HG03175 (cell line): ENCODE measurements around the gene ITGA3.
"Not testable (repeated sequence)": the region's sequence is repeated elsewhere in the genome, so short reads cannot be mapped to it uniquely, and the experiment has no call there.

Source experiments
- ATAC-seq: cut with Tn5 transposase; IDR thresholded peaks from one replicate; pipeline ENCODE4 v1.9.1; 2021; ENCODE audit warnings: mild to moderate bottlenecking, moderate library complexity; ENCODE audit not compliant: unreplicated experiment

Gene ITGA3

DNA sequence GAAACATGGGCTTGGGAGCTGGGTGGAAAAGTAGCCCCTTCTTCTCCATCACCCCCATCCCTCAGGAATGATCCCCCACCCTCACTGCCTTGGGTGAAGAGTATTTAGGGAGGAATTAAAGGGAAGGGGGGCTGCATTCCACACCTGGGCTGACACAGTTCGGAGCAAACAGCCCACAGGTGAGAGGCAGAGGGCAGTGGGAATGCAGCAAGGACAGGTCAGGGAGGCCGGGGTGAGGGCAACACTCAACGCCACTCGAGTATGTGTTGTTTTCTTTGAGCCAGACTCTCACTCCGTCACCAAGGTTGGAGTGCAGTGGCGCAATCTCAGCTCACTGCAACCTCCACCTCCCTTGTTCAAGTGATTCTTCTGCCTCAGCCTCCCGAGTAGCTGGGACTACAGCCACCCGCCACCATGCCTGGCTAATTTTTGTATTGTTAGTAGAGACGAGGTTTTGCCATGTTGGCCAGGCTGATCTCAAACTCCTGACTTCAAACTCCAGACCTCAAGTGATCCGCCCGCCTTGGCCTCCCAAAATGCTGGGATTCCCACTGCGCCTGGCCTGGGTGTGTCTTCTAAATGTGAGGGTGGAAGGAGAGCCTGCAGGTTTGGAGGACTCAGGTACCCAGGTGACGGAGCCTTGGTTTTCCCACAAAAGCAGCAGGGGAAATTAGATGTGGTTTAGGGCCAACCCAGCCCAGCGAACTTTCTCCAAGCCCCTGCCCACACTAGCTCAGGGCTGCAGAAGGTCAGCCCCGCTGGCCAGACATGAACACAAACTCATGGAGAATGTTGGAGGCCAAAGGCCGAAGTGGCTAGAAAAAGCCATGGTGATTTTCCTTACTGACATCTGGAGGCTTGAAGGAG is 21.2 kb upstream of the ITGA3 start:
- ATAC-seq: no peak

DNA sequence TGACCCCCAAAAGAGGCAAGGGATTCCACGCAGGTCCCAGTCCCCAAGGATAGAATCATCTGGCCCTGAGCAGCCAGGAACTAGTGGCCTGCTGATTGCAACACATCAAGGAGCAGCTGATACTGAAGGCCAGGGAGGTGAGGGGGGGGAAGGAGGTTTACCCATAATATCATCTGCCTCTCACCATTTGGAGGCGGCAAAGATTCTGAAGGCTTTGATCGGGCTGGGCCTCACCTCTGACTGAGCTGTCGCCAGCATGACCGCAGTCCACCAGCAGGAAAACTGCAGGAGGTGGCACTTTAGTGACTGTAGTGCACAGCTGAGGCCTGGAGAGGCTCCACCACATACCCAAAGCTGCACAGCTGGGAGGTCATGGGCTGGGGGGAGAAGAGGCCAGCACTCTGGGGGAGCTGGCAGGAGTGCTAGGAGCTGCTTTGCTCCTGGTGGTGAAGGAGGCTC is 20.5 kb upstream of the ITGA3 start:
- no peak for ATAC-seq

DNA sequence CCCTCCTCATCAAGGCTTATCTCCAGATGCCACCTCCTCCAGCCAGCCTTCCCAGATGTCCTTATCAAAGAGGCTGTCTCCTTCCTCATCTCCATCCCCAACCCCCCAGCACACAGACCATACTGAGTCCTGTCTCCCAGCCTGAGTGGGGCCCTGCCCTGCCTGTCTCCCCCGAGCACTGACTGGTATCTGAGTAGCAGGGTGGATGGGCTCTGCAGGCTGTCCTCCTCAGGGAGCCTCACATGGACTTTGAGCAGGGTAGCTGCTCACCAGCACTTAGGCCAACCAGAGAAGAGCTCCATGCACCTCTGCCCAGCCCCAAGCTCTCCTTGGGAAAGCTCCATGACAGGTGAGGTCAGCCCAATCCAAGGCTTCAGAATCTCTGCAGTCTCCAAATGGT is 20.0 kb upstream of the ITGA3 start:
- ATAC-seq: no peak

DNA sequence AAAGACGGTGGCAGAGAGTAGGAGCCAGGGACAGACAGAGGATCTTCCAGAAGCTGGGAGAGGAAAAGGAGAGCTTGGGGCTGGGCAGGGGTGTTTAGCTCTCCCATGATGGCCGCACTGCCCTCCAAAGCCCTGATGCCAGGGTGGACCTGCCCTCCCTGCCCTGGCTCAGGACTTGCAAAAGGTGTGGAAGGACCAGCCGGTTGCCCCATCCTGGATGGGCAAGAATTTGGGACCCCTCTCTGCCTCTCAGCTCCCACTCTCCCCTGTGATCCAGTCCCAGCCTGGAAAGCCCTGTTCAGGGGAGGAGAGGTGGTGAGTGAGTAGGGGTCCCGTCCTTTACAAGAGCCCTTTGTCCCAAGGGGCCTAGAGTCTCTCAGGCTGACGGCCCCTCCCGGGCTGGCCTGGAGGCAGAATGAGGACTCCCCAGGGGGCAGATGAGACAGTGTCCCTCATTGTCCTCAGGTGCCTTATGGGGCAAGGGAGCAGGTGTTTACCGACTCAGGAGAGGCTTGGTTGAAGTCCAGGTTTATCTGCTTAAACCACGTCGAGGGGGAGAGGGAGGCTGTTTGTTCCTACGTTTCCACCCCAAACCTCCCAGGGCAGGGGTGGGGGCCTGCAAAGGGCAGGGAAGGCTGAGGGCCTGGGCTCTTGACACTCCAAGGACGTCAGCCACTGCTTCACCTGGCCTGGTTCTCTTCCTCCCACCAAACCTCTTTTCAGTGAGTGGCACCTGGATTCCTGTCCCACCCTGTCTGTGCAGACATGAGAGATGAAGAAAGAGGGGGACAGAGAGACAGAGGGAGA is 19.3 kb upstream of the ITGA3 start:
- ATAC-seq: no peak

DNA sequence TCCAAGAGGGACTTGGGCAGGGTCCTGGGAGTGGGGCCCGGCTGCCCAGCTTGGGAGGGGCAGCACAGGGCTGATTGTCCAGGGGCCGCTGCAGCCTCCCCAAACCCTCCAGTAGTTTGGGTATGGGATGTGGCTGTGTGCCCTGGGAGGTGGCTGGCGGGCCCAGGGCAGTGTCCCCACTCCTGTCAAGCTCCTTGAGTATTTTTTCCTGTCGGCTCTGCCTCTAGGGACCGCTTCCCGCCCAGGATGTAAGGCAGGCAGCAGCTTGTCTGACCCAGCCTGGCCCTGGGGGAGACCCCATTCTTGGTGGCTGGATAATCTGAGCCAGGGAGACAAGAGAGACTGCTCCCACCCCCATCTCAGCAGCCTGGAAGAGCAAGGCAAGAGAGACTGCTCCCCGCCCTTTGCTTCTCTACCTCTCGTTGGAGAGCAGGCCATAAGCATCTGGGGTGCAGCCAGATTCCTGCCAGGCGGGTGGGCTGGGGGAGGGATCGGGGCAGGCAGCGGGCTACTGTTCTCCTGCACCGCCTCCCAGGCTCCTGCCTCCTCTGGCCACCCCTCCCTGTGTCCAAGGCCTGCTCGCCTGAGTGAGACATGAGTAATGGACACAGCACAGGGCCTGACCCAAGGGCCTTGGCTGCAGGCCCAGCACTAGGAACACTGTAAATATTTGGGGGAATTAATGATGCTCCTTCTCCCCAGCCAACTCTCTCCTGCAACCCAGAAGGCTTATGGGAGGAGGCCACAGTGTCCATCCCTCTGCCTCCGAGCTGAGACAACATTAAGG is 18.4 kb upstream of the ITGA3 start:
- ATAC-seq: no peak

DNA sequence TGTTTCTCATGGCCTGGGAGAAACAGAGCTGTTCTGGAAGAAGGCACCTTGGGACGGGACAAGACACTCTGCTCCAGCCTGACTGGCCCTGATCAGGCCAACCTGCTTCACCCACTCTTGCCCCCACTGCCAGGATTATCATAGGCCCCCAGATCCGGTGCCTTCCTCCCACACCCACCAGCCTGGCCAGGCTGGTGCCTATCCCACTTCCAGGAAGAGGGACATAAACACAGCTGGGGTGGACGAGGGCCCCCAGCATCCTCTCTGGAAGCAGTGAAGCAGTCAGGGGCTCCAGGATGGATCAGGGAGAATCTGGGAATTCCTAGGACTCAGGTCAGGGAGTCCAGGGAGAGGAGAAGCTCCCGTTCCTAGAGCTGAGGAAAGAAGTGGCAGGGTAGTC is 16.9 kb upstream of the ITGA3 start:
- ATAC-seq: no peak

DNA sequence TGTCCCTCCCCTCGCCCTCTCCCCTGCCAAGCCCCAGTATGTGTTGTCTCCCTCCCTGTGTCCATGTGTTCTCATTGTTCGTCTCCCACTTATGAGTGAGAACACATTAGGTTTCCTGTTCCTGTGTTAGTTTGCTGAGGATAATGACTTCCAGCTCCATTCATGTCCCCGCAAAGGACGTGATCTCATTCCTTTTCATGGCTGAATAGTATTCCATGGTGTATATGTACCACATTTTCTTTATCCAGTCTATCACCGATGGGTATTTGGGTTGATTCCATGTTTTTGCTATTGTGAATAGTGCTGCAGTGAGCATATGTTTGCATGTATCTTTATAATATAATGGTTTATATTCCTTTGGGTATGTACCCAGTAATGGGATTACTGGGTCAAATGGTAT is 15.4 kb upstream of the ITGA3 start:
- not testable (repeated sequence) for ATAC-seq

DNA sequence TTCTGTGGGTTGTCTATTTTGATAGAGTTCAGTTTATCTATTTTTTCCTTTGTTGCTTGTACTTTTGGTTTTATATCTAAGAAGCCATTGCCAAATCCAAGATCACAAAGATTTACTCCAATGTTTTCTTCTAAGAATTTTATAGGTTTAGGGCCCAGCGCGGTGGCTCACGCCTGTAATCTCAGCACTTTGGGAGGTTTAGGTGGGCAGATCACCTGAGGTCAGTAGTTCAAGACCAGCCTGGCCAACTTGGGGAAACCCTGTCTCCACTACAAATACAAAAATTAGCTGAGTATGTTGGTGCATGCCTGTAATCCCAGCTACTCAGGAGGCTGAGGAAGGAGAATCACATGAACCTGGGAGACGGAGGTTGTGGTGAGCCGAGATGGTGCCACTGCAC is 13.7 kb upstream of the ITGA3 start:
- no peak for ATAC-seq

DNA sequence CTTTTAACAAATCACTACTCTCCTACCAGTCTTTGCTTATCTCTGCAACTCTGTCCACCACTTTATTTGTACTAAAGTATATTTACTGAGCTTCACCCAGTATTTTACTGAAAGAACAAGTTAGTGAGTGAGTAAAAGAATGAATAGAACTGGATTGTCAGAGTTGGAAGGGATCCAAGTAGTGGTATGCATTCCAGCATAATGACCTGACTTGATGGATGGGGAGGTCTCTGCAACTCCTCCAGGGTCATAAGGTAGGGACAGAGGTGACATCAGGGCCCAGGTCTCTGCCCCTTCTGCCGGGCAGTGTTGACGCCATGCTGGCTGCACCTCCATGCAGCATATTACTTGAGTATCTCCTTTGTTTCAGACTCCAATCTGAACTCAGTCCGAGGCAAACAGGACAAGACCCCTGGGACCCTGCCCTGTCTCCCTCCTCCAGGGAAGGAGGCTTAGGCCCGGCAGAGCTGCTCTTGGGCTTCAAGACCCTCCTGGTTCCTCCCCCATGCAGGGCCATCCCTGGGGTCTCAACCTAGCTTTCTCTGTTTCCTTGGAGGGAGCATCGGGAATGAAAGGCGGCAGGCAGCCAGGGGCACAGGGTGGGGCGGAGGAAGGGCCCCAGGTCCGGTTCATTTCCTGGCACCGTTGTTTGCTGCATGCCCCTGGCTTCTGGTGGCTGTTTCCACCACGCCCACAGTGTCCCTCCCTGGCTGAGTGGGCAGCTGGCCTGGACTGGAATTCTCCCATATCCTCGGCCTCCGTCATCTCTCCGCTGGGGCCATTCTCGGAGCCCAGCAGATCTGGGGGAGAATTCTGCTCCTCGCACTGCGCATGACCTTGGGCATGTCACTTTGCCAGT is 12.4 kb upstream of the ITGA3 start:
- ATAC-seq: no peak

DNA sequence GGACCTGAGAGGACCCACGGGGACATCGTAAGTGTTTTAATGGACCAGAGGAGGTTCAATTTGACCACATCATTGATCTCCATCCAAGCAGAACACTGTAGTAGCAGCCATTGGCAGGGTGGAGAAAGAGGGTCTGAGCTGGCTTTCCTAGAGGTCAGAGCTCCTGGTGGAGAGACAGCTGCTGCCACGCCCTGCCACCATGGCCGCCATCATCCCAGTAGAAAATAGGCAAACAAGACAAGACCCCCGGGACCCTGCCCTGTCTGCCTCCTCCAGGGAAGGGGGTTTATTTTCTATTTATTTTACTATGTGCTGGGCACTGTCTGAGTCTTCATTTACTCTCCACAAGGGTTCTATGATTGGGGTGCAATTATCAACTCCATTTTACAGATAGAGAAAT is 11.4 kb upstream of the ITGA3 start:
- no peak for ATAC-seq

DNA sequence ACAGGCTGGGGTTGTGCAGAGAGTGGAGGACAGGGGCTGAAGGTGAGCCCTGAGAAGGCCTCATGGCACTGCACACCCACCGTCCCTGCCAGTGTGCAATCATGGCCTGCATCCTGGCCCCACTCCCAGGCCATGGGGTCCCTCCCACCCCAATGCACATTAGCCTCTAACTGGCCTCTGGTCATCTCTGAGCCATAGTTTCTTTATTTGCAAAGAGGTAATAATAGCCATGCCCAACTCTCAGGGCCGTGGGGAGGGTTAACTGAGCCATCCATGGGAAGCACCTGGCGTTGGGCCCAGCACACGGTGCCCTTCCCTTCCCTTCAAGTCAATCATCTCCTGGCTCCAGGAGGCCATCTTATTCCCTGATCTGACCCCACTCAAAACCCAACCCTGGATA is 10.8 kb upstream of the ITGA3 start:
- no peak for ATAC-seq

DNA sequence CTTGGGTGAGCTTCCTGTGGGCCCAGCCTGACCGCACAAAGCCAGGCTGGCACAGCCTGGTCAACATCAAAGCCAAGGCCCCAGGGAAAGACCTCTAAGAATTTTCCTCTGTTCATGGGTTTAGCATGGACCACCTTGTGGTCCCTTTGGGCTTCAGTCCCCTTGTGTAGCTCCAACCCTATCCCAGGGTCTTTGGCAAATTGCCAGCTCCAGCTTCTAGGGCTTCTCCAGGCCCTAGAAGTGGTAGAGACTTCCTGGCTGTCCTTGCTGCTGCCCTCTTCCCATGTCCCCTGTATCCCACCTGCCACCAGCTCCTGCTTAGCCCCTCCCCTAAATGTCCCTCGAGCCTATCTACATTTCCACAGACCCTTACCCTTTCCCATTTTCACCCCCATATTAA is 9.7 kb upstream of the ITGA3 start:
- no peak for ATAC-seq

DNA sequence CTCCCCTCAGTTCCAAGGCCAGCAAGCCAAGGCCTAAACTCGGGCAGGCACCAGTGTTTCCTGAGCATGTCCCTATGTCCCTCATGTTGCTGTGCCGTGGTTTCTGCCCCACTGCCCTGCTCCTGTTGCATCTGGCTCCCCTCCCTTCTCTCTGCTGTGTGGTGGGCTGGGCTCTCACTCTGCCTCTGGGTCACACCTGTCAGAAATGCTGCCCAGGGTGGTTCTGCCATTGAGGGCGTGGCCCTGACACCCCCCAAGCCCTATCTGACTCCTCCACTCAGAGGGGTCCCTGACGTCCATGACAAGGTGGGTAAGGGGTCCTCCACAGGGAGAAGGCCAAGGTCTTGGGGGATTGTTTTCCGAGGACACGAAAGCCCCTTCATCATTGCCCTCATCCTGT is 9.2 kb upstream of the ITGA3 start:
- no peak for ATAC-seq

DNA sequence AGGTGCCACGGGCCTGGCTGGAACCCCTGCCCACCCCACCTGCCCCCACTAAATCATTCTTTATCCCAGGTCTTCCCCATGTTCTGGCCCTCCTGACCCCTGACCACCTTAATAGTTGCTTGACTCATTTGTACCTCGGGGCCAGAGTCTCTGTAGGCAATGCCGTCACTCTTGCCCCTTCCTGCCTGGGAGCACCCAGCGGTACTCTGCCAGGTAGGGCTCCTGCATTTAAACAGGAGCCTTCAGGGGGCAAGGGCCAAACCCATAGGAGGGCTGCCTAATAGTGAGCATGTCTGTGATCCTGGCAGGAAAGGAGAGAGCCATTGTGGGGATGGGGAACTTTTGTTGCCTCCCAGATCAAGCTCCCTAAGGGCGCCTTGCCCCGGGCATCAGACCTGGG is 8.8 kb upstream of the ITGA3 start:
- ATAC-seq: no peak

DNA sequence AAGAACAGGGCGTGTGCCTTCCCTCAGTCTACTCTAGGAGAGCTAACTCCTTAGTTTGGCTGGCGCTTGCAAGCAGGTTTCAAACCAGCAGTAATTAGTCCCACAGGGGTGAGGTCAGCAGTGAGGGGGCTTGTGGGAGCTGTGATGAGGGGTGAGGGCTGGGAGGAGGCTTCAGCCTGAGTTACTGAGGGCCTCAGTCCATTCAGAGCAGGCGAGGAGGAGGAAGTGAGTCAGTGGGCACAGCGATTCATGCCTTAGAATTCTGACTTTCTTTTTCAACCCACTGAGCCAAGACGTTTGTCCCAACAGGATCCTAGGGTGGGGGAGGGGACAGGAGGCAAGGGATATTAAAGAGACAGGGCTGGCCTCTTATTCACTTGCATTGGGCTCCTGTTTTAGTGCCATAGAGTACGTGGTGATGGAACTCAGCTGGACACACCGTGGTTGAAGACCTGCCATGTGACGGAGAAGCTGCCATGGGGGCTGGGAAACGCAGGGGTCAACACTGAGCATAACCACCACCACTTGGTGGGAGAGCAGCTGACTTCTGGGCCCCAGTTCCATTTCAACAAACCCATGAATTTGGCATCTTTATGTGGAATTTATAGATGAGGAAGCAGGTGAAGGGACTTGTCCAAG is 8.3 kb upstream of the ITGA3 start:
- ATAC-seq: no peak

DNA sequence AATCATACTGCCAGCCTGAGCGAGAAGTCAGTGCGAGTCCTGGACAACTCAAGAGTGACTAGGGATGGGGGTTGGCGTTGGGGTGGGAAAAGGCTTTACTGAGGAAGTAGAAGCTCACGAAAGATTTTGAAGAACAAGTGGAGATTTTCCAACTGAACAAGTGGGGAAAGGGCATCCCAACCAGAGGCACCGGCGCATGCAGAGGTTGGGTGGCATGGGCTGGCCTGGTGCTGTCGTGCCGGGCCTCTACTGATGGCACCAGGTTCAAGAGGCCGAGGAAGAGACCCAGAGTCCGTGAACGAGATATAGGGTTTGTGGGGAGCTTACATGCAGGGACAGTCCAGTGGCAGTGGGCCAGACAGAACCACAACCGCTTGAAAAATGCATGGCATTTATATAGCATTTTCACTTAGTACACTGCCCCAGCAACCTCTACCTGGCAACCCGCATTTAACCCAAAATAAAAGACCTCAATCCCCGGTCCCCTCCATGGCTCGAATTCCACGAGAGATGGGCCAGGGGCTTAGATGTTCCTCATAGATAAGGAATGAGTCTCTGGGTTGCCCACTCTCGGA is 7.7 kb upstream of the ITGA3 start:
- ATAC-seq: no peak

DNA sequence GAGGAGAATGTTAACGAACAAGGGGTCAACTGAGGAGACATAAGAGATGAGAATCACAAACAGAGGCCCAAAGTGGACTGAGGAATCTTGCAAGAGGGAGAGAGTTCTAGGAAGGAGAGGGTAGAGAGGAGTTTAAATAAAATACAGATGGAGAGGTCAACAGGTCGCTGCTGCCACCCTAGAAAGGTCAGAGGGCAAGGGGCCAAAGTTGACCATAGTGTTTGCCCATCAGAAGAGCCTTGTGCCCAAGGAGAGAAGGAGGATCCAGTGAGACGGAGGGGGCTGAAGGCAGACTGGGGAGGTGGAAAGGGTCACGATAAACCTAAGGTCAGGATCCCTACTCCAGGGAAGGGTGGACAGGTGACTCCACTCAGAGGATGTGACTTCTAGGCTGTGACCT is 6.9 kb upstream of the ITGA3 start:
- ATAC-seq: no peak

DNA sequence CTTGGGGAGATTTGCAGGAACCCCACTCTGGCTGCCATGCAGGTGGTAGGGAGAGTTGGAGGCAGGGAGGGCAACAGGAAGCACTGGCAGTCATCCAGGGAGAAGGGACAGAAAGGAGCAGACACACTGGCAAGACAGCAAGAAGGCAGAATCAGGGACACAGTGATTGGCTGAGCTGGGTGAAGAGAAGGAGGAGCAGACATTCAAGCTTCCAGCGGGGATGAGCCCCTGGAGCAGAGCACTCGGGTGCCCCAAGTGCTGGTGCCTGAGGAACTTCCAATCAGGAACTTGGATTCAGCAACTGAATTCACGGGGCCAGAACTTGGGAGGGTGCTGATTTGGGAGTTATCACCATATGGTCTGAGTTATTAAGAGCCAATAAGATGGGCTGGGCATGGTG is 6.3 kb upstream of the ITGA3 start:
- ATAC-seq: no peak

DNA sequence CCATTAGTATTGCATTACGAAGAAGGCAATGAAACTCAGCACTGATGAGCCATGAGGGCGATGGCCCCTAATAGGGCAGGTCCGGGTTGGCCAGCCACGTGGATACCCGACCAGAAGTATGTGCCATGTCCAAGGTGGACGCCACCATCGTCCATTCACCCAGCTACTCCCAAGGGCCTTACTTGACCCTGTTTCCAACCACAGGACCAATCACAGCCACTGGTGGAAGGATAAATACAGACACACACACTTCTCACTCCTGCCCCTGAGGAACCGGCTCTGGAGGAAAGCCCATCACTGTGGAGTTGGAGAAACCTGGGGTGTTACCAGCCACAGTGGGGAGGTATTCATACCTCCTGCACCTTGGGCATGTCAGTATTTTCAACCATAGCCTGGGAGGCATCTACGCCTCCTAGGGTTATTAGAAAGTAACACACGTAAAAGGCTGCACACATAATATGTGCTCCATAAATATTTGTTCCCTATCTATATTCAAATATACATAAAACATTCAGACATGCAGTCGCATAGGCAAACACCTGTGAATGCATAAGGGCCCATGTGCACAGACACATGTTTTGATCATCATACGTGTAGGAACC is 5.4 kb upstream of the ITGA3 start:
- ATAC-seq: no peak
